Measurements from ENCODE around the gene OR4S2.

OR4S2 gene

GRCh38 chr11:55648027-55648426 lies at the start of gene OR4S2:
TSS of gene OR4S2 (plus strand) at chr11:55648327. CDS start at chr11:55650904, 2,577 bp downstream.
- no peak for DNase-seq (ENCODE audit: low spot score)

- DNase-seq (ENCODE audit: low spot score), result no peak
Measured at GRCh38 chr11:55607545-55607944, 40.6 kb upstream of the OR4S2 start, which contains the start of gene OR4C11. TSS of gene OR4C11 (minus strand) at chr11:55607645. CDS start at chr11:55604373, 3,272 bp downstream.

GRCh38 chr11:55624531-55624930 lies 23.6 kb upstream of the OR4S2 start:
- no peak for DNase-seq (ENCODE audit: low spot score)

- DNase-seq (ENCODE audit: low spot score), result no peak
Measured at GRCh38 chr11:55634813-55635212, 13.3 kb upstream of the OR4S2 start, which contains the start of gene OR4P4. TSS of gene OR4P4 (plus strand) at chr11:55635113.

- DNase-seq (ENCODE audit: low spot score), result no peak
Measured at GRCh38 chr11:55652560-55652959, 4.4 kb downstream of the OR4S2 start.

- DNase-seq (ENCODE audit: low spot score), result no peak
Measured at GRCh38 chr11:55655096-55655495, 7.0 kb downstream of the OR4S2 start.

GRCh38 chr11:55658031-55658573 lies 10.0 kb downstream of the OR4S2 start:
- no peak for DNase-seq (ENCODE audit: low spot score)

GRCh38 chr11:55658608-55659007 lies 10.5 kb downstream of the OR4S2 start:
- DNase-seq (ENCODE audit: low spot score), result no peak

GRCh38 chr11:55661901-55662300 lies 13.8 kb downstream of the OR4S2 start, which contains the start of gene OR4C6:
TSS of gene OR4C6 (plus strand) at chr11:55662201. CDS start at chr11:55665167, 2,966 bp downstream.
- no peak for DNase-seq (ENCODE audit: low spot score)

- no peak for DNase-seq (ENCODE audit: low spot score)
Measured at GRCh38 chr11:55669376-55669775, 21.2 kb downstream of the OR4S2 start.

GRCh38 chr11:55673860-55674259 lies 25.7 kb downstream of the OR4S2 start:
- no peak for DNase-seq (ENCODE audit: low spot score)

- no peak for DNase-seq (ENCODE audit: low spot score)
Measured at GRCh38 chr11:55697817-55698216, 49.7 kb downstream of the OR4S2 start.

GRCh38 chr11:55701429-55701828 lies 53.3 kb downstream of the OR4S2 start:
- no peak for DNase-seq (ENCODE audit: low spot score)

Measured in globus pallidus (tissue), 1 donor.